GM10266 (cell line): ENCODE results near the gene PDZD8.

Experiments used
- DNase-seq: peaks from one replicate; pipeline ENCODE4 v3.0.0; 2012; ENCODE audit errors: extremely low spot score
- CTCF ChIP-seq: IDR thresholded peaks from 2 replicates; pipeline ENCODE4 v1.5.1; 2012; ENCODE audit warnings: mild to moderate bottlenecking, low read depth; ENCODE audit not compliant: control insufficient read depth, insufficient read depth; ENCODE audit errors: missing control alignments

PDZD8 gene

DNA sequence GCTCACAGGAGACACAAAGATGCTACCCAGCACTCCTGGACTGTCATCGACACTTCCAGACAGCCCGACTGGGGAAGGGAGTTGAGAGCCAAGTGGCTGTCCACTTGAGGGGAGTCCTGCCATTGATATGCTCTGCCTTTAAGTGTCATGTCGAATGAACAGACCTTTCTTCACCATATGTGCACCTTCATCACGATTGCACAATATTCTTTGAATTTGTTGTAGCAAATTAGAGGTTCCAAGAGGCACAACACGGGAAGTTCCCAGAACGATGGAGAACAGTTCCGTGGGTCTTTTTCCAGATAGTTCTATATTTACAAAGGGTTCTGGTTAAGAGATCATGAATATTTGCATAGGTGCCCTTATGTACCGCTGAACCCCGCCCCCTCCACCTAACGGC lies 118.3 kb downstream of the PDZD8 start:
- TF ChIP-seq CTCF, result no peak
- no peak for DNase-seq

DNA sequence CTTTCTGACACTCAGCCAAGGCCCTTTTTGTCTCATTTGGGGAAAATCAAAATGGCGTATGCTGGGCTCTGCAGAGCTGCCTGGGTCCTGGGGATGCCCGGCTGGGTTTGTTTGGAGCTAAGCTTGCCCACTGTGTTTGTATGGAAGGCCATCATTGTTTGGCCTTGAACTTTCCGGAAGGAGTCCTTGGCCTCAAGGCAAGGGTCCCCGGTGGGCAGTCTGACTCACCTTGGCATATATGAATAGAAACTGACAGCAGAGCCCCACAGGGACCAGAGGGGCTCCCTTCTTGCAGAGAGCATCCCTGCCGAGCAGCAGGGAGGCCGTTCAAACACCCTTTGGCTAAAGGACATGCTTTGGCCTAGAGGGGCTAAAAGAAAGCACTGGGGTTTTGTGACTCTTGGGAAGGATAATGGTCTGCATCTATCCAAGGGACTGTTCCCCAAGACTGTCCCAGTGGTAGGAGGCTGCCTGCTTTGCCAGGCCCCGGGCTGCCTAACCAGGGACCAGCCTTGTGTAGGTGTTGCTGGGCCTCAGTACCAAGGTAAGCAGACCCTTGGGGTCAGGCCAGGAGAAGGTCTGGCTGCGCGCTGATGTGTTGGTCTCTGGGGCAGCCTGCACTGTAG lies 119.3 kb downstream of the PDZD8 start:
- no peak for DNase-seq
- no peak for TF ChIP-seq CTCF

- no peak for TF ChIP-seq CTCF
- DNase-seq, result no peak
Observed at GRCh38 chr10:117254774-117255735, 120.2 kb downstream of the PDZD8 start.

DNA sequence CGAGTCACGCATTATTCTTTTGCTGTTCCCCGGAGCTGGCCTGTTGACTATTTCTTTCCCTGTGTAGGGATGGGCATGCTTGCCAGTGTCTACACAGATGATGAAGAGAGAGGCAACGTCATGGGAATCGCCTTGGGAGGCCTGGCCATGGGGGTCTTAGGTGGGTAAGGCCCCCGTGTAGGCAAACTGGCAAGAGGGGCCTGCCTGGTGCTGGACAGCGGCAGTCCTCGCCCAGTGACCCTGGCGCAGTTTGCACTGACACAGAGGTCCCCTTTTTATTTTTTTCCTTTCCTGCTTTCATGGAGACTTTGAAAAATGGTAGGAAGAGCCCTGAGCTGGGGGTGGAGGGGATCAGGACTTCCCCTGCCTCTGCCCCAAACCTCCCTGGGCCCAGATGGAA lies 120.9 kb downstream of the PDZD8 start:
- no peak for DNase-seq

GRCh38 chr10:117253908-117254307 lies 121.3 kb downstream of the PDZD8 start:
- DNase-seq, result no peak
- no peak for TF ChIP-seq CTCF

More for the DNA sequence above, 120.9 kb downstream of the PDZD8 start:
- no peak for TF ChIP-seq CTCF

GRCh38 chr10:117250411-117250810 lies 124.8 kb downstream of the PDZD8 start:
- DNase-seq, result no peak
- TF ChIP-seq CTCF, result no peak

- no peak for TF ChIP-seq CTCF
- DNase-seq, result no peak
Observed at GRCh38 chr10:117249493-117250093, 125.6 kb downstream of the PDZD8 start.
